GM19395 (cell line): ENCODE data around the gene PPP2CA.
"Not testable (repeated sequence)": the region's sequence is repeated elsewhere in the genome, so short reads cannot be mapped to it uniquely, and the experiment has no call there.

Experiments
- ATAC-seq: cut with Tn5 transposase; IDR thresholded peaks from one replicate; pipeline ENCODE4 v1.9.1; 2021; ENCODE audit warnings: mild to moderate bottlenecking, moderate library complexity; ENCODE audit not compliant: unreplicated experiment

PPP2CA gene

GRCh38 chr5:134203630-134204029 lies 22.2 kb downstream of the PPP2CA start:
- ATAC-seq = no peak

GRCh38 chr5:134195666-134196065 lies 30.2 kb downstream of the PPP2CA start:
- ATAC-seq = no peak

GRCh38 chr5:134189031-134189430 lies 36.8 kb downstream of the PPP2CA start:
- no peak for ATAC-seq

- no peak for ATAC-seq
These were observed 37.8 kb downstream of the PPP2CA start for GRCh38 chr5:134188092-134188491.

- ATAC-seq = peak; percentile 91
These were observed 41.4 kb downstream of the PPP2CA start for GRCh38 chr5:134184155-134185135.

GRCh38 chr5:134183481-134183880 lies 42.4 kb downstream of the PPP2CA start:
- ATAC-seq = no peak

- no peak for ATAC-seq
These were observed 47.8 kb downstream of the PPP2CA start for GRCh38 chr5:134178096-134178419.

GRCh38 chr5:134177369-134178095 lies 48.3 kb downstream of the PPP2CA start:
- no peak for ATAC-seq

- peak; percentile 80 for ATAC-seq
These were observed 49.1 kb downstream of the PPP2CA start, which contains the start of gene SKP1 for GRCh38 chr5:134176511-134177368. SKP1 (minus strand) TSS chr5:134176950; CDS start chr5:134174022, 2,928 bp downstream.

- peak; percentile 31 for ATAC-seq
These were observed 49.9 kb downstream of the PPP2CA start for GRCh38 chr5:134175921-134176510.

GRCh38 chr5:134174841-134175839 lies 50.7 kb downstream of the PPP2CA start:
- ATAC-seq = no peak

GRCh38 chr5:134171972-134172371 lies 53.9 kb downstream of the PPP2CA start:
- ATAC-seq = no peak

GRCh38 chr5:134162592-134162991 lies 63.3 kb downstream of the PPP2CA start:
- ATAC-seq = no peak

GRCh38 chr5:134161513-134162395 lies 64.1 kb downstream of the PPP2CA start:
- no peak for ATAC-seq

- ATAC-seq = no peak
These were observed 72.2 kb downstream of the PPP2CA start for GRCh38 chr5:134153657-134154056.

GRCh38 chr5:134153241-134153640 lies 72.6 kb downstream of the PPP2CA start:
- no peak for ATAC-seq

GRCh38 chr5:134152173-134152832 lies 73.6 kb downstream of the PPP2CA start:
- not testable (repeated sequence) for ATAC-seq

GRCh38 chr5:134151723-134152122 lies 74.2 kb downstream of the PPP2CA start:
- no peak for ATAC-seq
